ENCODE results near the gene MAN1C1. TPM values are rescaled to one million over a fixed set of nuclear protein-coding genes. Genes with fewer than 3 reads are reported as not detected.

Gene MAN1C1
- polyA plus RNA-seq, 1 of the 3 experiments (the other 2 are of a cell fraction) = 0.20 TPM

- CTCF ChIA-PET = interaction anchor here (0.5 to 1.6 kb wide), 6 partner anchors 8 to 215 kb away, joined by 3 to 7 read pairs (median 3); no protein-coding TSS in a partner anchor
Observed at GRCh38 chr1:25787760-25788166, 171.2 kb downstream of the MAN1C1 start.

More at GRCh38 chr1:25787760-25788166, 171.2 kb downstream of the MAN1C1 start:
- H2AFZ ChIP-seq (ENCODE audit: low read depth) = no peak overlapping the region
- no peaks in the 10 kb centered on the region for H4K20me1 ChIP-seq (ENCODE audit: insufficient read depth)
- no peak for DNase-seq
- H3K4me2 ChIP-seq = no peak overlapping the region
- peaks cover 0 to 38% of the 10 kb centered on the region in 2 experiments; a peak in 2 of 4 replicates for H3K4me1 ChIP-seq (ENCODE audit: control insufficient read depth in 1 of 2, insufficient read depth in 2 of 2, low read depth in 1 of 2, low read length in 1 of 2)
- no peaks in the 10 kb centered on the region for H3K79me2 ChIP-seq (ENCODE audit: insufficient read depth)
- no peaks in the 10 kb centered on the region for H3K9me3 ChIP-seq
- 82% methylated on average over 5 of the region's 5 CpGs for WGBS (ENCODE audit: low lambda C conversion rate)
- POLR2A ChIA-PET = interaction anchor here (0.6 to 2.1 kb wide), 2 partner anchors 10 to 32 kb away, joined by 5 to 6 read pairs; partner anchors contain the start of gene MTFR1L
- H3K27ac ChIP-seq (ENCODE audit: low read depth in 2 of 2, low read length in 1 of 2) = no peak overlapping the region
- no peaks in the 10 kb centered on the region for H3K9me2 ChIP-seq
- no peak overlapping the region for H3K4me3 ChIP-seq (ENCODE audit: low read depth in 2 of 2, low read length in 1 of 2)
- H3F3A ChIP-seq (replicated peaks; ENCODE audit: insufficient read depth) = no peaks in the 10 kb centered on the region
- no peak overlapping the region for H3K9ac ChIP-seq
- TF ChIP-seq SIN3A (IDR thresholded peaks at IDR 0.05; ENCODE audit: borderline replicate concordance, low read depth, low read length) (no peak), GATA2 (CRISPR knock-in tag; IDR thresholded peaks at IDR 0.05) (no peak), RXRA (IDR thresholded peaks at IDR 0.05; ENCODE audit: borderline replicate concordance, low read depth) (no peak), EP300 (IDR thresholded peaks at IDR 0.05; ENCODE audit: borderline replicate concordance in 1 of 2, low read depth in 1 of 2, low read length in 1 of 2) (no peak), NRF1 (IDR thresholded peaks at IDR 0.05; ENCODE audit: low read depth, low read length) (no peak), TCF12 (IDR thresholded peaks at IDR 0.05) (no peak), ELF1 (IDR thresholded peaks at IDR 0.05) (no peak), RCOR1 (IDR thresholded peaks at IDR 0.05; ENCODE audit: low read length) (no peak), FOXM1 (IDR thresholded peaks at IDR 0.05; ENCODE audit: low read depth) (no peak), GABPA (IDR thresholded peaks at IDR 0.05; ENCODE audit: low read depth) (no peak), YY1 (IDR thresholded peaks at IDR 0.05; ENCODE audit: low read depth) (no peak), USF1 (IDR thresholded peaks at IDR 0.05; ENCODE audit: borderline replicate concordance, low read depth) (no peak), FOXJ3 (CRISPR knock-in tag; IDR thresholded peaks at IDR 0.05) (no peak), EZH2phosphoT487 (IDR thresholded peaks at IDR 0.05; ENCODE audit: borderline replicate concordance, low read depth) (no peak), MEF2A (IDR thresholded peaks at IDR 0.05; ENCODE audit: borderline replicate concordance, low read depth) (no peak)
- TF ChIP-seq, protein P1, sequence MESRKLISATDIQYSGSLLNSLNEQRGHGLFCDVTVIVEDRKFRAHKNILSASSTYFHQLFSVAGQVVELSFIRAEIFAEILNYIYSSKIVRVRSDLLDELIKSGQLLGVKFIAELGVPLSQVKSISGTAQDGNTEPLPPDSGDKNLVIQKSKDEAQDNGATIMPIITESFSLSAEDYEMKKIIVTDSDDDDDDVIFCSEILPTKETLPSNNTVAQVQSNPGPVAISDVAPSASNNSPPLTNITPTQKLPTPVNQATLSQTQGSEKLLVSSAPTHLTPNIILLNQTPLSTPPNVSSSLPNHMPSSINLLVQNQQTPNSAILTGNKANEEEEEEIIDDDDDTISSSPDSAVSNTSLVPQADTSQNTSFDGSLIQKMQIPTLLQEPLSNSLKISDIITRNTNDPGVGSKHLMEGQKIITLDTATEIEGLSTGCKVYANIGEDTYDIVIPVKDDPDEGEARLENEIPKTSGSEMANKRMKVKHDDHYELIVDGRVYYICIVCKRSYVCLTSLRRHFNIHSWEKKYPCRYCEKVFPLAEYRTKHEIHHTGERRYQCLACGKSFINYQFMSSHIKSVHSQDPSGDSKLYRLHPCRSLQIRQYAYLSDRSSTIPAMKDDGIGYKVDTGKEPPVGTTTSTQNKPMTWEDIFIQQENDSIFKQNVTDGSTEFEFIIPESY (IDR thresholded peaks at IDR 0.05; ENCODE audit: borderline replicate concordance, low read depth) = no peak
- TF ChIP-seq, protein P2, sequence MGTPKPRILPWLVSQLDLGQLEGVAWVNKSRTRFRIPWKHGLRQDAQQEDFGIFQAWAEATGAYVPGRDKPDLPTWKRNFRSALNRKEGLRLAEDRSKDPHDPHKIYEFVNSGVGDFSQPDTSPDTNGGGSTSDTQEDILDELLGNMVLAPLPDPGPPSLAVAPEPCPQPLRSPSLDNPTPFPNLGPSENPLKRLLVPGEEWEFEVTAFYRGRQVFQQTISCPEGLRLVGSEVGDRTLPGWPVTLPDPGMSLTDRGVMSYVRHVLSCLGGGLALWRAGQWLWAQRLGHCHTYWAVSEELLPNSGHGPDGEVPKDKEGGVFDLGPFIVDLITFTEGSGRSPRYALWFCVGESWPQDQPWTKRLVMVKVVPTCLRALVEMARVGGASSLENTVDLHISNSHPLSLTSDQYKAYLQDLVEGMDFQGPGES (IDR thresholded peaks at IDR 0.05; ENCODE audit: low read depth, low read length) = no peak
- TF ChIP-seq, protein P3, sequence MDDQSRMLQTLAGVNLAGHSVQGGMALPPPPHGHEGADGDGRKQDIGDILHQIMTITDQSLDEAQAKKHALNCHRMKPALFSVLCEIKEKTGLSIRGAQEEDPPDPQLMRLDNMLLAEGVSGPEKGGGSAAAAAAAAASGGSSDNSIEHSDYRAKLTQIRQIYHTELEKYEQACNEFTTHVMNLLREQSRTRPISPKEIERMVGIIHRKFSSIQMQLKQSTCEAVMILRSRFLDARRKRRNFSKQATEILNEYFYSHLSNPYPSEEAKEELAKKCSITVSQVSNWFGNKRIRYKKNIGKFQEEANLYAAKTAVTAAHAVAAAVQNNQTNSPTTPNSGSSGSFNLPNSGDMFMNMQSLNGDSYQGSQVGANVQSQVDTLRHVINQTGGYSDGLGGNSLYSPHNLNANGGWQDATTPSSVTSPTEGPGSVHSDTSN (IDR thresholded peaks at IDR 0.05) = no peak
- TF ChIP-seq, protein P4, sequence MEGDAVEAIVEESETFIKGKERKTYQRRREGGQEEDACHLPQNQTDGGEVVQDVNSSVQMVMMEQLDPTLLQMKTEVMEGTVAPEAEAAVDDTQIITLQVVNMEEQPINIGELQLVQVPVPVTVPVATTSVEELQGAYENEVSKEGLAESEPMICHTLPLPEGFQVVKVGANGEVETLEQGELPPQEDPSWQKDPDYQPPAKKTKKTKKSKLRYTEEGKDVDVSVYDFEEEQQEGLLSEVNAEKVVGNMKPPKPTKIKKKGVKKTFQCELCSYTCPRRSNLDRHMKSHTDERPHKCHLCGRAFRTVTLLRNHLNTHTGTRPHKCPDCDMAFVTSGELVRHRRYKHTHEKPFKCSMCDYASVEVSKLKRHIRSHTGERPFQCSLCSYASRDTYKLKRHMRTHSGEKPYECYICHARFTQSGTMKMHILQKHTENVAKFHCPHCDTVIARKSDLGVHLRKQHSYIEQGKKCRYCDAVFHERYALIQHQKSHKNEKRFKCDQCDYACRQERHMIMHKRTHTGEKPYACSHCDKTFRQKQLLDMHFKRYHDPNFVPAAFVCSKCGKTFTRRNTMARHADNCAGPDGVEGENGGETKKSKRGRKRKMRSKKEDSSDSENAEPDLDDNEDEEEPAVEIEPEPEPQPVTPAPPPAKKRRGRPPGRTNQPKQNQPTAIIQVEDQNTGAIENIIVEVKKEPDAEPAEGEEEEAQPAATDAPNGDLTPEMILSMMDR (IDR thresholded peaks at IDR 0.05) = no peak
- no peaks in the 10 kb centered on the region for H3K36me3 ChIP-seq (replicated peaks in 1 of 2; ENCODE audit: control insufficient read depth in 1 of 2, insufficient read depth in 2 of 2, low read length in 1 of 2)
- peaks cover 5% of the 10 kb centered on the region; the same call in 1 of the 2 replicates for H3K27me3 ChIP-seq (ENCODE audit: insufficient read depth)
